Aortic smooth muscle cell (primary cell): Measurements from ENCODE around the gene CADM1. TPM values are rescaled to one million over a fixed set of nuclear protein-coding genes. Genes with fewer than 3 reads are reported as not detected.

Experiments
- total RNA-seq: library from RNA; depleted of rRNA; stranded (reverse); fragments of >200 nt; gene quantifications from 2 replicates; pipeline ENCODE4 v1.2.3, GENCODE V29; 2014

The CADM1 gene
- total RNA-seq: 0.40 and 0.75 TPM in 2 replicates

DNA sequence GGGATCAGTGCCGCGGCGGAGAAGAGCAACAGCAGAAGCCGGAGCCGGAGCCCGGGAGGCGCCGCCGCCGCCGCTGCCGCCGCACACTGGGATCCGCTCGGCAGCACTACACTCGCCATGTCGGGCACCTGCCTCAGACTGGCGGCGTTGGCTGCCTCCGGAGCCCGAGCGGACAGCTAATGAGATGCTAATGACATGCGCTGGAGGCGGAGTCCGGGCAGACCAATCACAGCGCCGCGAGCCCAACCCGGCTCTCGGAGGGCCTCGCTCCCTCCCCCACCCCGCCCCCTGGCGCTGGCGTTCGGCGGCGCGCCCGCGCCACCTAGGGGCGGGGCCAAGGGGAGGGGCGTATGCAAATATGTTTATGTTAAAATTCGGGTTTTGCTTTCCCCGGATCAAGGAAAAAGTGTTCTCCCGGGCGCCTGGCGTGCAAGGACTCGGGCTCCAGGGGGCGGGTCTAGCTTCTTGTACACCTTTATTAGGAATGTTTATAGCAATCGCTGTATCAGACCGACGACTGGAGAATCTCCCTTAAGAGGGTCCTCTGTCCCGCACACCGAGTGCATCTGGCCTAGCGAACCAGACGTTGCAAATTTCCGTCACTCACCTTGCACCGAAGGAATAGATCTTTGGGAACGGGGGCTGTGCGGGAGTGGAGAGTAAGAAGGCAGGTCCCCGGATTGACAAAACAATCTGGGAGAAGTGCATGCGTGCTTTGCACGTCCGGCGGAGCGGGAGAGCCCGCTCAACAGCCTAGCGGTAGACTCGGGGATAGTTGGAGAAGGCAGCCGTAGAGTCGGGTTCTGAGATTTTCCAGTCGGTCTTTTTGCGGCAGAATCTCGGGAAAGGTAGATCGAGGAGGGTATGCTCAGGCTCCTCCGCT, at the start of gene CADM1:
TSS of gene CADM1 (minus strand) at position 140 of the 883 bp plus-strand sequence.

